Cerebellar cortex (tissue), 1 donor: Measurements from ENCODE around the gene FSHB.
"Not testable (repeated sequence)": the region's sequence is repeated elsewhere in the genome, so short reads cannot be mapped to it uniquely, and the experiment has no call there.

Experiments used
- DNase-seq: peaks from one replicate; pipeline ENCODE4 v3.0.0-alpha.2; 2015; ENCODE audit warnings: low spot score

The FSHB gene

DNA sequence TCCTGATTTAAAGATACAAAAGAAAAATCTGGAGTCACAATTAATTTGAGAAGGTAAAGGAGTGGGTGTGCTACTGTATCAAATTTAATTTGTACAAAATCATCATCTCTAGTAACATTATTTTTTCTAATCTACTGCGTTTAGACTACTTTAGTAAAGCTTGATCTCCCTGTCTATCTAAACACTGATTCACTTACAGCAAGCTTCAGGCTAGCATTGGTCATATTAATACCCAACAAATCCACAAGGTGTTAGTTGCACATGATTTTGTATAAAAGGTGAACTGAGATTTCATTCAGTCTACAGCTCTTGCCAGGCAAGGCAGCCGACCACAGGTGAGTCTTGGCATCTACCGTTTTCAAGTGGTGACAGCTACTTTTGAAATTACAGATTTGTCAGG is at the start of gene FSHB:
Gene FSHB, plus strand, starts transcription at position 301 of the 400 bp plus-strand sequence. CDS start 889 bp downstream, outside the sequence.
- no peak for DNase-seq

- no peak for DNase-seq
Measured at GRCh38 chr11:30186748-30187147, 44.1 kb upstream of the FSHB start.

DNA sequence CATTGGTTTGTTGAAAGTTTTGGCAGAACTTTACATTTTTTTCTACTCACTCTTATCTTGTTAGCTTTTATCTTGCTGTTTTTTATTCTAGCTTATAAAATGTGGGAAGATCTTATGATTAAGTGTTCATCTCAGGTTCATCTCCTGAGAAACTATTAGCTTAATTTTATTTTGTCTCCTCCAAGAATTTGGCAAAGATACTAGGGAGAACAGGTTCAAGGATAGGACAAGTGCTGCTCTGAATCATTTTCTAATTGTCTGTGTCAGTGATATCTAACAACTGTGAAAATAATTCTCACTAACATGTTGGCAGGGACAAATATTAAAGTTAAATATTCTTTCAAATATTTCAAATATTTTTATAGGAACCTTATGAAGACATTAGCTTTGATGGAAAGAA is 38.2 kb upstream of the FSHB start:
- no peak for DNase-seq

GRCh38 chr11:30196400-30197206 is 34.2 kb upstream of the FSHB start:
- peak; percentile 38 for DNase-seq

DNA sequence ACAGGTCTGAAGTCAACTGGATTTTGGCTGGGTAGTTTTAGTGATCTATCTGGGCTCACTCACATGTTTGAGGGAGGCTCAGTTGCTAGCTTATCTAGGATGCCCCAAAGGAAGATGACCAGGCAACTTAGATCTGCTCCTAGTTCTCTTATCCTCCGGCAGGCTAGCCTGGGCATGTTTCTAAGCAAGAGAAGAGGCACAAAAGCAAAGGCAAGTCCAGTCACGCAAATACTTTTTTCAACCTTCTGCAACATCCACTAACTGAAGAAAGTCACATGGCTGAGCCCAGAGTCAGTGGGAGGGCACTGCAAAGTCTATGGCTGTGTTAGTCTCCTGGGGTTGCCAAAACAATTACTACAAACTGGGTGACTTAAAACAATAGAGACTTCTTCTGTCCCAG is 32.9 kb upstream of the FSHB start:
- no peak for DNase-seq

- not testable (repeated sequence) for DNase-seq
Measured at GRCh38 chr11:30202989-30203388, 27.8 kb upstream of the FSHB start.

GRCh38 chr11:30203850-30204249 is 27.0 kb upstream of the FSHB start:
- no peak for DNase-seq

GRCh38 chr11:30206249-30206996 is 24.4 kb upstream of the FSHB start:
- no peak for DNase-seq

GRCh38 chr11:30210357-30210756 is 20.5 kb upstream of the FSHB start:
- DNase-seq, result no peak

GRCh38 chr11:30216534-30216933 is 14.3 kb upstream of the FSHB start:
- DNase-seq, result no peak

DNA sequence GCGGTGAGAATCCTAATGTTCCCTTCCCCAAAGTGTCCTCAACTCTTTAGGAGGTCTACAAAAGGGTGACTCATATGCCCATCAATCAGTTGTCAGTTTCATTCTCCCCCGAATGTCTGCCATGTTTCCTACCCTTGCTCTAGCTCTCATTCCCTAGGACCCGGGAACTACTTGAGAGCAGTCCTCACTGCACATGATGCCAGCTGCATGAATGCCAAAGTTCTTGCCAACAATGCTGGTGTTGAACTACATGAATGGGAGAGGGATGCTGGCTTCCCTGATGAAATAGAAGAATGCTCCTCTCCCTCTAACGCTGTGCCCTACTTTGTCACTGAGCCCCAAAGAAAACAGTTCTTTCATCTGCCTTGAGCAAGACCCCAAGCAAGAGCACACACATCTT is 12.5 kb upstream of the FSHB start:
- DNase-seq, result no peak

DNA sequence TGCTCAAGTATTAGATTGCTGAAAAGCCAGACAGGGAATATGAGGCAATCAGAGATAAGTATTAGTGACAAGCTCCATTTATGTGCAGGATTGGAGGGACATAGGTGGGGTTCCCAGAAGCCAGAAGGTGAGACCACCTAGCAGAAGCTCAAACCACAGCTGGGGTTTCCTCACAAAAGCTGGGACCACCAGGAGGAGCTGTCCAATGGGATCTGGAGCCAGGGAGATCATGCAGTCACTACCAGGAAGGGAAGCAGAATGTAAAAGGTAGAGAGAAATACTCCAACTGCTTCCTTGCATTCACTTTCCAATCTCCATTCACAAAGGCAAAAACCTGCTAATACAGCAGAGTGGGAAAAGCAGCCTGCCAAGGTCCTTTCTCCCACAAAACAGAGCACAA is 5.2 kb upstream of the FSHB start:
- DNase-seq, result no peak

GRCh38 chr11:30228323-30228884 is 2.4 kb upstream of the FSHB start:
- DNase-seq, result no peak

- no peak for DNase-seq
Measured at GRCh38 chr11:30239025-30239424, 8.2 kb downstream of the FSHB start.

GRCh38 chr11:30244265-30244664 is 13.5 kb downstream of the FSHB start:
- no peak for DNase-seq

- DNase-seq, result no peak
Measured at GRCh38 chr11:30245621-30246020, 14.8 kb downstream of the FSHB start.

DNA sequence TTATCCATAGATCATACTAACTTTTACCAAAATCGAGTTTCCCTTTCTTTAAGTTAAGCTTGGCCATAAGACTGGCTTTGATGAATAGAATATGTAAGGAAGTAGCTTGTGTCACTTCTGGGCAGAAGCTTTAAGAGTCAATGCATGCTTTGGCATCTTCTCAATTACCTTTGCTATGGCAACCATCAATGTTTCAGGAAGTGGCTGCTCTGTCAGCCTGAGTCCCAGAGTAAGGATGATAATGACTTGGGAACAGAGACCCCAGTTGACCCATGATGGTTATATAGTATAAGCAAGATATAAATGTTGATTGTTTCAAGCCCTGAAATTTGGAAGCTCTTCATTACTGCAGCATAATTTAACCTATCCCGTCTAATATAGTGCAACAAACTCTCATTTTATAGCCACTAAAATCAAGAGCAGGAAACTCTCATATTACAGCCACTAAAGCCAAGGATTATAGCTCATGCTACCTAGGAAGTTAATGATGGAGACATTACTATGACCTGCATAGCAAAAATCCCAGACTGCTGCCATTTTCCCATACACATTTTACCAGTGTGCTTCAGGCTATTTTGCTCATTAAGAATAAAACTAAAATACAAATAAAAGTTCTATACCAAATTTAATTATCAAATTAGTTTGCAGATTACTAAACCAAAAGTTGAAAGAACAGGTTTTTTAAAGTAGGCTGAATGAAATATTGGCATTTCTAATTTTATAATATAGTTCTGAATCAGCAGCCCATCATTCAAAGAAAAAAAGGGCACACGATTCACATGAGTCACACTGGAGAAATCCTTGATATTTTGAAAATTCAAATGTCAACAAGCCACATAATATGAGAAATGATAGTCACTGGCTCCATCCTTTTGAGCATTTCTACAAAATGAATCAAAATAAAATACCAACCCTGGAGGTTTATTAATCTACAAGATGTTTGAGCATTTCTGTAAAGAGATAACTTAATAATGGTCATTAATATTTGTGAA is 23.8 kb downstream of the FSHB start:
- no peak for DNase-seq

- no peak for DNase-seq
Measured at GRCh38 chr11:30255637-30256036, 24.8 kb downstream of the FSHB start.

DNA sequence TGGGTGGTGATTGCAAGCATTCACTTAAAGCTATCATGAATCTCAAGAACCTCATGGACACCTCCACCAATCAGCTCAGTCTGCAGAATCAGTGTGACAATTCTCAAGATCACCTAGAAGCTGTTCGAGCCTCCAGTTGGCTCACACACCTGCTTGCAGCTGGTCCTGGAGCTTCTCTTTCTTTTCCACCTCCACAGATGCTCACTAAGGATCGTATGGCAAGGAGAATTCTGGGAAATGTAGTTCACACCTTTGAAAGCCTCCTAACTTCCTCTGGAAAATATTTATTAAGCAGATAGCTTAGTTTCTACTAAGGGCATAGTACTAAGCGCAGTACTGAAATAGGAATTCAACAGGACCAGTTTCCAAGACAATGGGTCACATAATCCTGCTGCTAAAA is 26.2 kb downstream of the FSHB start:
- DNase-seq, result no peak

GRCh38 chr11:30258679-30259078 is 27.9 kb downstream of the FSHB start:
- DNase-seq, result no peak

- no peak for DNase-seq
Measured at GRCh38 chr11:30260813-30261212, 30.0 kb downstream of the FSHB start.

DNA sequence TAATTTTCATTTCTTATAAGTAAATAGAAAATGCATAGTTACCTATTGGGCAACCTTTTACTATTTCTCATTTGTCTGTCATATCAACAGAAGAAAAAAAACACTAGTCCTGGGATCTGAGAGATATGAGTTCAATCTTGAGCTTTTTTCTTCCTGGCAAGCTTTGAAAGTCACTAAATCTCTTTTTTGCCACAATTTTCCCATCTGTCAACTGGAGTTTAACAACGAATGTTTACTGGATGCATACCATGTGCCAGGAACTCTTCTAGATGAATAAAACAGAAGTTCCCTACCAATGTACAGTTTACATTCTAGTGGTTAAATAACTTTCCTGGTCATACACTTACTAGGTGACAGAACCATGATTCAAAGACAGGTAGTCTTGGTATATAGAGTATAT is 31.0 kb downstream of the FSHB start:
- no peak for DNase-seq
